GM12878 (cell line): ENCODE data around the gene GSAP. TPM values are rescaled to one million over a fixed set of nuclear protein-coding genes. Genes with fewer than 3 reads are reported as not detected.

ENCODE experiments used
- ATF7 ChIP-seq: fragments of 450-650 bp; IDR thresholded peaks from 2 replicates; pipeline ENCODE4 v1.6.1; 2016; ENCODE audit warnings: low read depth, mild to moderate bottlenecking
- CBFB ChIP-seq: IDR thresholded peaks from 2 replicates; pipeline ENCODE4 v1.6.1; 2016; ENCODE audit warnings: antibody characterized with exemption, low read depth
- DPF2 ChIP-seq: fragments of 450-650 bp; IDR thresholded peaks from 2 replicates; pipeline ENCODE4 v1.6.1; 2017; ENCODE audit warnings: mild to moderate bottlenecking
- FOXK2 ChIP-seq: fragments of 450-650 bp; IDR thresholded peaks from 2 replicates; pipeline ENCODE4 v1.6.1; 2017; ENCODE audit warnings: mild to moderate bottlenecking, moderate library complexity
- FOXM1 ChIP-seq: IDR thresholded peaks from 2 replicates; pipeline ENCODE4 v1.6.1; 2012; ENCODE audit warnings: low read depth, mild to moderate bottlenecking, inconsistent platforms, low read length, moderate library complexity
- GABPA ChIP-seq: IDR thresholded peaks from 2 replicates; pipeline ENCODE4 v1.6.1; 2014; ENCODE audit warnings: antibody characterized with exemption, low read depth, mild to moderate bottlenecking, inconsistent platforms
- HCFC1 ChIP-seq: fragments of 150-350 bp; IDR thresholded peaks from 2 replicates; pipeline ENCODE4 v1.6.1; 2014; ENCODE audit warnings: low read length
- KLF5 ChIP-seq: fragments of 450-650 bp; IDR thresholded peaks from 2 replicates; pipeline ENCODE4 v1.6.1; 2014; ENCODE audit warnings: mild to moderate bottlenecking; ENCODE audit not compliant: partially characterized antibody
- LARP7 ChIP-seq: fragments of 450-650 bp; IDR thresholded peaks from 2 replicates; pipeline ENCODE4 v1.6.1; 2017; ENCODE audit warnings: mild to moderate bottlenecking
- MLLT1 ChIP-seq: fragments of 450-650 bp; IDR thresholded peaks from 2 replicates; pipeline ENCODE4 v1.6.1; 2016; ENCODE audit warnings: mild to moderate bottlenecking
- MYC ChIP-seq: IDR thresholded peaks from 2 replicates; pipeline ENCODE4 v1.6.1; 2011; ENCODE audit warnings: mild to moderate bottlenecking, low read length, moderate library complexity, inconsistent platforms; ENCODE audit not compliant: insufficient read depth, insufficient replicate concordance, insufficient read length, severe bottlenecking
- NR2C1 ChIP-seq: fragments of 450-650 bp; IDR thresholded peaks from 2 replicates; pipeline ENCODE4 v1.6.1; 2017; ENCODE audit warnings: antibody characterized with exemption, mild to moderate bottlenecking, moderate library complexity
- PAX5 ChIP-seq: IDR thresholded peaks from 2 replicates; pipeline ENCODE4 v1.6.1; 2011; ENCODE audit warnings: low read depth, low read length, borderline replicate concordance
- POLR2AphosphoS5 ChIP-seq: IDR thresholded peaks from 2 replicates; pipeline ENCODE4 v1.6.1; 2011; ENCODE audit warnings: mild to moderate bottlenecking, low read length, inconsistent platforms
- RAD21 ChIP-seq: IDR thresholded peaks from 2 replicates; pipeline ENCODE4 v1.6.1; 2011; ENCODE audit warnings: mild to moderate bottlenecking, low read depth, low read length, moderate library complexity; ENCODE audit not compliant: insufficient read depth
- SPI1 ChIP-seq: IDR thresholded peaks from 2 replicates; pipeline ENCODE4 v1.6.1; 2011; ENCODE audit warnings: low read depth, mild to moderate bottlenecking, low read length, moderate library complexity, borderline replicate concordance; ENCODE audit not compliant: insufficient read depth
- SREBF2 ChIP-seq: IDR thresholded peaks from 2 replicates; pipeline ENCODE4 v1.6.1; 2012; ENCODE audit warnings: mild to moderate bottlenecking, low read length
- ZBTB11 ChIP-seq: fragments of 450-650 bp; formaldehyde crosslinking; IDR thresholded peaks from 2 replicates; pipeline ENCODE4 v1.5.0; 2022; ENCODE audit warnings: mild to moderate bottlenecking, missing genetic modification characterization
- ZNF384 ChIP-seq: IDR thresholded peaks from 2 replicates; pipeline ENCODE4 v1.6.1; 2012; ENCODE audit warnings: low read depth, mild to moderate bottlenecking, low read length, improper control_type of control experiment, borderline replicate concordance
- ZNF687 ChIP-seq: fragments of 450-650 bp; IDR thresholded peaks from 2 replicates; pipeline ENCODE4 v1.6.1; 2017; ENCODE audit warnings: mild to moderate bottlenecking, moderate library complexity
- polyA plus RNA-seq, 11 experiments: library from polyadenylated mRNA; depleted of rRNA in 4 of 11; unstranded in 6 of 11; stranded (reverse) in 5 of 11; fragments of >200 nt; fragmentation: Nextera tagmentation in 4 of 11; fragmentation: Illumina TruSeq in 1 of 11; extraction: Ambion mirVana in 4 of 11; extraction: Trizol in 1 of 11; gene quantifications; 1 replicate in 1 of 11; 2 replicates in 10 of 11; pipeline versions ENCODE4 v1.2.1 to v1.2.3, GENCODE V29; 2011 to 2016; ENCODE audit warnings: inconsistent platforms in 2 of 11, missing spikeins in 2 of 11, low read depth in 1 of 11
- total RNA-seq, 4 experiments: library from RNA; depleted of rRNA in 3 of 4; stranded (reverse); fragments of >200 nt in 3 of 4; fragmentation: Illumina TruSeq in 1 of 4; extraction: Trizol in 1 of 4; gene quantifications; 2 replicates each; pipeline versions ENCODE4 v1.2.1 to v1.2.3, GENCODE V29; 2013 to 2021

Gene GSAP
- total and polyA plus RNA-seq, 10 of the 15 experiments (the other 5 are each of a cell fraction or from before 2014, with no cell fraction given): 6.6 to 38.1 (median 21.8) TPM

- peak; percentile 93 for TF ChIP-seq DPF2
- 0 out of 2 replicates have a peak, but pooled peaks have one; percentile 1 for TF ChIP-seq RAD21
- peak; percentile 77; the same call in 1 of the 2 replicates for TF ChIP-seq CBFB
- no peak for TF ChIP-seq ZBTB11 (CRISPR knock-in tag)
- TF ChIP-seq FOXM1: peak; percentile 74
- TF ChIP-seq ATF7: peak; percentile 92
- peak; percentile 41; the same call in 1 of the 2 replicates for TF ChIP-seq POLR2AphosphoS5
- TF ChIP-seq ZNF384: no peak
- TF ChIP-seq MLLT1: peak; percentile 87
- TF ChIP-seq SREBF2: no peak
- TF ChIP-seq MYC: no peak
- peak; percentile 90 for TF ChIP-seq ZNF687
- no peak for TF ChIP-seq FOXK2
- peak; percentile 80 for TF ChIP-seq PAX5
- no peak for TF ChIP-seq KLF5
- TF ChIP-seq HCFC1: no peak
- no peak for TF ChIP-seq NR2C1
- no peak for TF ChIP-seq LARP7
- TF ChIP-seq SPI1: peak; percentile 82
- TF ChIP-seq GABPA: peak; percentile 72
Observed at GRCh38 chr7:77351539-77352004, 64.6 kb downstream of the GSAP start (continued).
